Fibroblast of skin of left biceps (primary cell): ENCODE measurements around the gene OR52N1.

Source experiments
- DNase-seq, 2 experiments: peaks; one replicate each; pipeline ENCODE4 v3.0.0-alpha.2; 2013; ENCODE audit warnings: low read depth in 2 of 2

OR52N1 gene

DNA sequence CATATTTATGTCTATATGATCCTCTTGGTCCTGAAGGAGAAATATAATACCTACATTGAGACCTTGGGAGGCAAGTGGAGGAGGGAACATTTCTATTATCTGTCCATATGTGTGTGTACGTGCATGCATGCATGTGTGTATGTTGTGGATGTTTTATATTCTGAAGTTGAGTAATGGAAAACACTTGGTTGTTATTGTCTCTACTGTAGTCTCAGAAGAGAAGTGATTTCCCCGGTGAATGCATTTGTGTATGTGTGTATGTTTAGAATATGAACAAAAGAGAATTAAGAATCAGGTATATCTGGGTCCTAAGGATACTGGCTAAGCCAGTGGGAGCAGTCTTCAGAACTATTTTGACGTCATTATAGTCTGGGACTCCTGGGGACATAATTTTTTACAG is at the start of gene OR52N1:
TSS of gene OR52N1 (minus strand) at position 101 of the 400 bp plus-strand sequence. CDS start 2,449 bp downstream, outside the sequence.
- no peak for DNase-seq

DNA sequence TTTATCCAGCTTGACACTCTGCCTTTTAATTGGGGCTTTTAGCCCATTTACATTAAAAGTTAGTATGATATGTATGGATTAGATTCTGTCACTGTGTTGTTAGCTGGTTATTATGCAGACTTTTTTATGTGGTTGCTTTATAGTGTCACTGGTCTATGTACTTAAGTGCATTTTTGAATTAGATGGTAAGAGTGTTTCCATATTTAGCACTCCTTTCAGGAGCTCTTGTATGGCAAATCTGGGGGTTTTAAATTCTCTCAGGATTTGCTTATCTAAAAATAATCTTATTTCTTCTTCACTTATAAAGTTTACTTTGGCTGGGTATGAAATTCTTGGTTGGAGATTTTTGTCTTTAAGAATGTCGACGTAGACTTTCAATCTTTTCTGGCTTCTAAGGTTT is 46.6 kb upstream of the OR52N1 start:
- DNase-seq: no peak

DNA sequence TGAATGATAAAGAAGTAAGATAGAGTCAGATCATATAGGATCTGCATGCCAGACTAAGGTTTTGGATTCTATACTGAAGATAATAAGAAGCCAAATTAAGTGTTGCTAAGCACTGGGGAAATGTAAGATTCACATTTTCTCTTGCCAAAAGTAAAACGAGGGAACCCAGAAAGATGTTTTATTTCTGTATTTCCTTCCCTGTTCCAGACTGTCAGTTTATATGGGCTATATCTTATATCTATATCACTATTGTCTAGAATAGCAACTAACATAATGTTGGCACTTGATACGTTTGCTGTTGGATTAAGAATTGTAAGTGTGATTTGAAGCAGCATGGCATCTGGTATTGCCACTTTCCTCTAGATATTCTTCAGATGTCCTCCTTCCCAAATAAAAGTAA is 42.4 kb upstream of the OR52N1 start:
- DNase-seq: no peak

DNA sequence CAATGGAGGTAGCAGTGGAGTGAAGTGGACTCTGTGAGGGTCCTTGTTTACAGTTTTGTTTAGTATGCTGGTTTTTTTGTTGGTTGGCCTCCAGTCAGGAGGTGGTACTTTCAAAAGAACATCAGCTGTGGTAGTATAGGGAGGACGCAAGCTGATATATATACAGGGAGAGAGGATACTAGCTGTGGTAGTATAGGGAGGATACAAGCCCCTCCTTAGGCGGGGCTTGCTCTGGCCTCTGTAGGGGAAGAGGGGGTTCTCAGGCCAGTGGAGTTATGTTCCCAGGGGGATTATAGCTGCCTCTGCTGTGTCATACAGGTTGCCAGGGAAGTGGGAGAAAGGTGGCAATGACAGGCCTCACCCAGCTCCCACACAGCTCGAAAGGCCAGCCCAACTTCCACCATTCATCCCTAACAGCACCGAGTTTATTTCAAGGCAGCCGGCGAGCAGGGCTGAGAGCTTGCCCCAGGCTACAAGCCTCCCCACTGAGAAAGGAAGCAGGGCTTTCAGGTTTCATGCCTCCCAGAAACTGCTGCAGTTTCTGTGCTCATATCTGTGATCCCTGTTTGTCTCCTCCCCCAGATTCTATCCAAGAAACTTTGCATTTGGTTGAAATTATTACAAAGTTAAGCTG is 40.2 kb upstream of the OR52N1 start:
- DNase-seq: no peak

DNA sequence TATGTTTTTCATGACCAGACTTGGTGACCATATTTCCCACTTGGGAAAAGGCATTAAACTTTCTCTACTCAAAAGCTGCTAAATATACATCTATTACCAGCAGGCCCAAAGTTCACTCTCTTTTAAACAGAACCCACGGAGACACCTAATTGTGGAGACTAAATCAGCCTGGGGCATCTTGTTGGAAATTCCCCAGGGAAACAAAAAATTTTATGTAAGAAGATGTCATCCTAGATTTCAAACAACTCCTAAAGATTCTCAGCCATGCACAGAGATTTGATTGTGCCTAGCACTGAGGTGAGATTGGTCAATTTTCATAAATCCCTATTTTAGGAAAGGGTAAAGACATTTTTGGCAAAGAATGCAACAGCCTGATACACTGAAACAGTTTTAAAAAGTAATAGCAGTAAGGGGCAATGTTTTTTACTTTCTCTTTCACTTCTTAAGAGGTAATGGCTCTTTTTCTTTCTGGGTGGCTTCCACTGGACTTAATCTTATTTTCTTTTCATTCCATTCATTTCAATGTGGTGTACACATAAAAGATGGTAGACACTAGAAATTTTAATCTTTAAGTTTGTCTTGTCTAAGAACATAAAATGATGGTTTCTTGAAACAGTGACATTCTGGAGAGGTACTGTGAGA is 27.3 kb upstream of the OR52N1 start:
- no peak for DNase-seq

DNA sequence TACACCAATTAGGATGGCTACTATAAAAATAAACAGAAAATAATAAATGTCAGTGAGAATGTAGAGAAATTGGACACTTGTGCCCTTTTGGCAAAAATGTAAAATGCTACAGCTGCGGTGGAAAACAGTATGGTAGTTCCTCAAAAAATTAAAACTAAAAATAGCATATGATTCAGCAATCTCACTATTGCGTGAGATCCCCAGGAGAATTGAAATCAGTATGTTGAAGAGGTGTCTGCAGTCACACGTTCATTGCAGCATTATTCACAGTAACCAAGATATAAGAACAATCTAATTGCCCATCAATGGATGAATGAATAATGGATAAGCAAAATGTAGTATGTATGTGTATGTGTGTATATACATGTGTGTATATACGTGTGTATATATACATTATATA is 24.5 kb upstream of the OR52N1 start:
- no peak for DNase-seq

DNA sequence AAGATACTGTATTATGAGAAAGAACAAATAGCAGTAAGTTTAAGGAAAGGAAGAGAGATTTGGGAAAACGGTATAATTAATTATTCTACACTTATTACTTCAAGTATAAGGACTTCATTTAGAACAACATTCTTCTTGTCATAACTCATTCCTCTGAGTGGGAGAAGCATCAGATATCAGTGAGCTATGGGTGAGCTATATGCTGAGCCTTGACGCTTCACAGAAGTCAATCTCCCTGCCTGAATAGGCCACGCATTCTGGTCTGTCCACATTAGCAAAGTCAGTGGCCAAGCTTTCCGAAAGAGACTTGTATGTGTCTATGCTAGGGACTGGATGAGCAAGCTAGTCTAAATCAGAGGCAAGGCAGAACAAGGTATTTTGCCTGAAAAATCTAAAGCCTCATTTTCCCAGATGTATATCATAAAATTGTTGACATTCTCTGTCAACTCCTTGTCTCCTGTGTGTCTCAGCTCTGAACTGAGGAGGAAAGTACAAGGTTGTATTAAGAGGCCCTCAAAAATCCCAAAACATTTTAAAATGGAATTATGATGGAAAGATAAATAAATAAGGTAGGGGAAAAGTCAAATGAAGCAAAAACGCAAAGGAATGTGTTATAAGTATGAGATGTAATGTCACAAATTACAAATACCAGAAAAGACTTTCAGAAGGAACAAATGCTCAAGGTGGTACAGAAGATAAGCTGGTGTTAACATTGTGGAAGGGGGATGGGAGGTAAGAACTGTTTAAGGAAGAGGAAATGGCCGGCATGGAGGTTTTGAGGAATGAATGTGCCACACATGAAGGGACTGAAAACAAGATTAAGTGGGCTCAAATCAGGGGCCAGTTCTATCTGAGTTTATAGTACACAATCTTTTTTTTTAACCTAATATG is 19.1 kb upstream of the OR52N1 start:
- no peak for DNase-seq

DNA sequence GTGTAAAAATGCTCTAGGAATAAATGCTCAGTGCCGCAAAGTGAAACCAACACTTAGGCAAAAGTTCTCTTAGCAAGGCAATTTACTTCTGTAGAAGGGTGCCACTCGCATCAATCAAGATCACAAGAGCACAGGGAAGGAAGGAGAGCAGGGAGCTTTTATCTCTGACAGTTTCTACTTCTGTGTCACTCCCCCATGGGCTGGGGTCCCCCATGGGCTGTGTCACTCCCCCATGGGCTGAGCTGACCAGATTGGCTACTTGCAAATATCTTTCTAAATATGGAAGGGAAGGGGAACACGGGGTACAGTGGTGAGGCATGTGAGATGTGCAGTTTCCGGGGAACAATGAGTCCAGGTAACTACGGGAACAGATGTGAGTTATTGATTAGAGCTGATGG is 18.1 kb upstream of the OR52N1 start:
- no peak for DNase-seq

DNA sequence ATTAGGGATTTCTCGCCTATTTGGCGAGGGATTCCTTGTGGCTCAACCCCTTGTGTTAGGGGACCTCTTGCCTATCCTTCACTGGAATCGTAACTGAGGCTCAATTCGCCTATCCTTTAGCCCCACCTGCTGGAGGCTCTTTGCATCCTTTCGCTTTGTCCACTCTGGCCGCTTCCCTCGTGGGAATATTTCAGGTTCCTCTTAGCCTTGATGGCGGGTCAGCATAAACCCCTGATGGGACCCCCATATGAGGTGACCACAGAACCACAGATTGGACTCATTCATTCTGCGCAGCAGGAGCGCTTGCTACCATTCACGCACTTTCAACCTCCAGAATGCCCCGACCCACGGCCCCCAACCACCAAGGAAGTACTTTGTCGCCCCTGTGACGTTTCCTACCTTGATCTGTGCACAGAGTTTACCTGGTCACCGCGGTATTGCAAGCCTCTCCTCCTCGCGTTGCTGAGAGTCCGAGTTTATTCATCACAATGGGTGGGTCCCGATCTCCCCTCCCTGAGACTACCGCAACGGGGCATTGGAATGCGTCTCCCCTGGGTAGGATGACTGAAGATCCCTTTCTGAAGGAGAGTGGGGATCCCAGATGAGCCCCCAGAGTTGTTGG is 17.5 kb upstream of the OR52N1 start, which contains the start of gene OR52N2:
TSS of gene OR52N2 (plus strand) at position 425 of the 622 bp plus-strand sequence. CDS start 11,412 bp downstream, outside the sequence.
- DNase-seq: peak; percentile 21 to 29

DNA sequence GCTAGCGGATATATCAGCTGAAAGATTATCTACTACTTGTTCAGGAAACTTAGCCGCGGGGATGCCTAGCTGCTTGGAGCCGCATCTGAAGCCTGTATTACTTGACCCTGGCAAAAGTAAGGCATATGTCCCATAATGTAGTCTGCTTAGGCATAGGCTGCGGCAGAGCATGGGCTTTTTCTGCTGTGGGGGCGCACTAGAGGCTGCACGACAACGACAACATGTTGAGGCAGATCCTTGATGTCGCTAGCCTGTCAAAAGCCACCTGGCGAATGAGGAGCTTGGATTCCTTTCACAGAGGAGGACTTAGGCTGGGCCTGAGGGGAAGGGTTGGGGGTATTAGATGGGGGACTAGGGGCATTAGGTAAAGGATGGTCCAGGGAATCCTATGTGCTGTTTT is 16.5 kb upstream of the OR52N1 start:
- no peak for DNase-seq

DNA sequence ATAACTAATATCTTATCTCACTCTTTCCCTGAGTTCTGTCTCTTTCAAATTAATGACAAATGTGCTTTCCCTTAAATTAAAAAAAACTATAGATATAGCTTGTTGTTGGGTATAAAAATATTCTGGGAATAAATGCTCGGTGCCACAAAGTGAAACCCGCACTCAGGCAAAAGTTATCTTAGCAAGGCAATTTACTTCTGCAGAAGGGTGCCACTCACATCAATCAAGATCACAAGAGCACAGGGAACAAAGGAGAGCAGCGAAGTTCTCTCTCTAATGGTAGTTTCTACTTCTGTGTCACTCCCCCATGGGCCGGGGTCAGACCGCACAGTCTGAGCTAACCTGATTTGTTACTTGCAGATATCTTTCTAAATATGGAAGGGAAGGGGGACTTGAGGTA is 12.9 kb upstream of the OR52N1 start:
- DNase-seq: no peak

DNA sequence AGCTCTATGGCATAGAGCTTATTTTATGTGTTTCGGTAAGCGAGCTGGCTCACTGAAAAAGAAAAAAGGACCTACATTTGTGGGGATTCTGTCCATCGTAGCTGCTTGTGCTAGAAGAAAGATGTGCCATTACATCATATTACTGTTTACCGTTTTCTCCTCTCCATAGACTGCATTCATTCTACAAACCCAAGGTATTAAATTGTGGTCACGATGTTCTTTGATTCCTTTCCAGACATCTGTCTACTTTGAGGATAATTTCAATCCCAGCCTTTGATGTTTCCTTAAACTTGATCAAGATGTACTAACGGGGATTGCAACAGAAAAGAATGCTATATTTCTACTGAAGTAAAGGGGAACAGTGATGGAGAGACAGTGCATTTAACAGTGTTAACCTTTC is 5.5 kb upstream of the OR52N1 start:
- DNase-seq: no peak

DNA sequence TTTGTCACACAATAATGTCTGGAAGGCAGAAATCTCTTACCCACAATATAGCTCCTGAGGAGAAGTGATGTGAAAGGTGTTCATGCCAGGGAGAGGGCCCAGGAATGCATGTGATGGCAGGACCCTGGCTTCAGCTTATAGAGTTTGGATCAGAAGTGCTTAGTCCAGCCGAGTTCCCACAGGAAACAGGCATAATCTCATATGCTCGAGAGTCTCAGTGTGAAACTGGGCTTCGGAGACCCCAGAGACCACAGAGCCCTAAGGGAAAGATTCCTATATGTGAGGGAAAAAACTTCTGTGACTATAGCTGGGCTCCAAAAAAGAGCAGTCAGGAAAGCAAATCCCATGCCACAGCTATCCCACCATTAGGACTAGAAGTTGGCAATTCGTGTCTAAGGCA is 7.8 kb downstream of the OR52N1 start, which contains the start of gene OR52N5:
TSS of gene OR52N5 (minus strand) at position 101 of the 400 bp plus-strand sequence. CDS start 4,721 bp downstream, outside the sequence.
- DNase-seq: no peak

DNA sequence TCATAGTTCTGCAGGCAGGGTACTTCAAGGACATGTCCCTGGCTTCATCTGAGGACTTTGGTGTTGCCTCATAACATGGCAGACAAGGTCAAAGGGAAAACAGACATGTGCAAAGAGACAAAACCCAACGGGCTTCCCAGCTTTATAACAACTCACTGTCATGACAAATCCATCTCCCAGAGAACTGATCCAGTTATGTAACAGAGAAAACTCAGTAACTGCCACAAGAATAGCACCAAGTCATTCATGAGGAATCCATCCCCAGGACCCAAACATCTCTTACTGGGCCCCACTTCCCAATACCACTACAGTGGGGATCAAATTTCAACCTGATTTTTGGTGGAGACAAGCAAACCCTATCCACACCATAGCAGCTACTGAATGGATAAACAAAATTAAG is 24.0 kb downstream of the OR52N1 start:
- DNase-seq: no peak

DNA sequence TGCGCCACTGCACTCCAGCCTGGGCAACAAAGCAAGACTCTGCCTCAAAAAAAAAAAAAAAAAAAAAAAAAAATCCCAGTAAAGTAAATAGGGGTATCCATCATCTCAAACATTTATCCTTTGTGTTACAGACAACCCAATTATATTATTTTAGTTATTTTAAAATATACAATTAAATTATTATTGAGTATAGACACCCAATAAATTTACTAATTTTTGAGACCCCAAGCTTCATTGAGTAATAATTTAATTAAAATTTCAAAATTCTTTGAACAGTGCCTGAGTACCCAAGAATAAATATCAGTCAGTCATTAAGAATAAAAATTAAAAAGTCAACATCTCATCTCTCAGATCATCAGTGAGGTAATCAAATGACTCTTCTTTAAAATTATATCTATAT is 37.1 kb downstream of the OR52N1 start, which contains the start of gene OR52N4:
TSS of gene OR52N4 (plus strand) at position 301 of the 400 bp plus-strand sequence. CDS start 498 bp downstream, outside the sequence.
- no peak for DNase-seq

DNA sequence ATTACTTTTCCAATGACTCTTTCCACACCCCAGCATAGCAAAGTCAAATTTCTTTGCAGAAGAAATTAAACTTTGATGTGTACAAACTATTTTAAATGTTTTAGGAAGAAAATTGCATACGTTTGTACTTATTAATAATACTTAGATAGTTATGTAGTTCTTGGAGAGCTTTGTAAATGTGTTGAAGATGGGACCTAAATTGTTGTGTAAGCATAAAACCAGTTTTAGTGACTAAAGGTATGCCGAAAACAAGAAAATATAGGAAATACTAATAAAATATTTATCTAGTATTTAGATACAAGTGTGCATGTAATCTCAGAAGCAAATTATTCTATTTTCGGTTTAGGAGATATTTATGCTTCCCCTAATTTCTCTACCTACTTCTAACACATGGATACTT is 41.2 kb downstream of the OR52N1 start:
- no peak for DNase-seq

DNA sequence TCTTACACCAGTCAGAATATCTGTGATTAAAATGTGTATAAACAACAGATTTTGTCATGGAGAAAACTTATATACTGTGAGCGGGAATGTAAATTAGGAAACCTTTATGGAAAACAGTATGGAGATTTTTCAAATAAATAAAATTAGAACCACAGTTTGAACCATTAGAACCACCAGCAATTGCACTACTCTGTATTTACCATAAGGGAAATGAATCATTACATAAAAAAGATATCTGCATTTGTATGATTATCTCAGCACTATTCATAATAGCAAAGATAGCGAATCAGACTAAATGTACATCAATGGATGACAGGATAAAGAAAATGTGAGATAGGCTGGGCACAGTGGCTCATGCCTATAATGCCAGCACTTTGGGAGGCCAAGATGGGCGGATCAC is 44.5 kb downstream of the OR52N1 start:
- DNase-seq: no peak

DNA sequence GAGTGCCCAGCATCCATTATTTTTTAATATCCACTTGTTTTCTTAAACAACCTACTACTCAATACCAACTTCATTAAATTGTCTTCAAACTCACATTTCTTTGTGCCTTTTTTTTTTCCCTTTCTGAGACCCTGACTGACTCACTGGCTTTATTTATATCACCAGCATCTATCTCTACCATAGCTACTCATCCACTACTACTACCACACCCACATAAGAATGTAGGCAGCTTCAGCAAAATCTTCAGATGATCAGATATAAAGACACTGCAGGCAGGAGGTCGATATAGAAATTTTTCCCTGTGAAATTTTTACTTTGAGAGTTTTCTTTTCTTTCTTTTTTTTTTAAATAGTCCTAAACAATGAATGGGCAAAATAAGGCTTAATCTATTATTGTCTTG is 52.6 kb downstream of the OR52N1 start:
- no peak for DNase-seq

DNA sequence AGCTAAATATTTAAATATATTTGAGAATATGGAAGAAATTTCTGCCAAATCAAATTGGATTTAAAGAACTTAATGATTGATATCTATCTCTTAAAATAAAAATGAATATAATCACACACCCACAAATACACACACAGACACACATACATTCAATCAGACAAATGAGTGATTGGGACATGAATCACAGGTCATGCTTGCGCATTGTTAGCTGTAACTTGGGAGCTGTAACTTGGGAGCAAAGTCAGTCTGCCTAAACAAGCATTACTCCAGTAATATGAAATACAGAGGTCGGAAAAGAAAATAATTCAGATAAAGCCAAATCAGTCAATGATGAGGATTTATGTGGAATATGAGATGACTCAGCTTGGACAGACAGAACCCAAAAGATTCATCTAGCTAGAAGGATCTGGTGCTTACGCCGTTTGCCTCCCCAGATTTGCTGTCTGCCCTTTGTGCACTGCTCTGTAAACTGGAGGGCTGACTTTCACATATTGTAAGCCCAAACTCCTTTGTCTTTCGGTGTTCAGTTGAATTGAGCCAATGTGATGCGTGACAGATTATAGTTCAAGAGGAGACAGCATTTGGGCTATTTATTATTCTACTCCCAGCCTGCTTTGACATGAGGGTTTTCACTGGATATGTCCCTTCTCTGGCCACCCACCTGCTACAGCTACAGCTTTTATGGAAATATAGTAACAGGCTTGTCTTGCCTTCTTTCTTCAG is 53.2 kb downstream of the OR52N1 start:
- DNase-seq: no peak

DNA sequence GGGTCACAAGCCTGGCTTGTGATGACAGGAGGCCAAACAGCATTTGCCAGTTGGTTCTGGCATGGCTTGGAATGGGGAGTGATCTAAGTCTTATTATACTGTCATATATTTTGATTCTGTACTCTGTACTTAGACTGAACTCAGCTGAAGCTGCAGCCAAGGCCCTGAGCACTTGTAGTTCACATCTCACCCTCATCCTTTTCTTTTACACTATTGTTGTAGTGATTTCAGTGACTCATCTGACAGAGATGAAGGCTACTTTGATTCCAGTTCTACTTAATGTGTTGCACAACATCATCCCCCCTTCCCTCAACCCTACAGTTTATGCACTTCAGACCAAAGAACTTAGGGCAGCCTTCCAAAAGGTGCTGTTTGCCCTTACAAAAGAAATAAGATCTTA is 54.0 kb downstream of the OR52N1 start:
- peak in 1 of 2 experiments; percentile 4 for DNase-seq
